Iris pigment epithelial cell (primary cell): ENCODE data around the gene GET4.
A peak's percentile ranks its signal among the peaks of the same experiment; 100 is the strongest.

Experiments used
- DNase-seq: peaks from one replicate; pipeline ENCODE4 v3.0.0-alpha.2; 2011; ENCODE audit warnings: low read depth

Gene GET4

DNA sequence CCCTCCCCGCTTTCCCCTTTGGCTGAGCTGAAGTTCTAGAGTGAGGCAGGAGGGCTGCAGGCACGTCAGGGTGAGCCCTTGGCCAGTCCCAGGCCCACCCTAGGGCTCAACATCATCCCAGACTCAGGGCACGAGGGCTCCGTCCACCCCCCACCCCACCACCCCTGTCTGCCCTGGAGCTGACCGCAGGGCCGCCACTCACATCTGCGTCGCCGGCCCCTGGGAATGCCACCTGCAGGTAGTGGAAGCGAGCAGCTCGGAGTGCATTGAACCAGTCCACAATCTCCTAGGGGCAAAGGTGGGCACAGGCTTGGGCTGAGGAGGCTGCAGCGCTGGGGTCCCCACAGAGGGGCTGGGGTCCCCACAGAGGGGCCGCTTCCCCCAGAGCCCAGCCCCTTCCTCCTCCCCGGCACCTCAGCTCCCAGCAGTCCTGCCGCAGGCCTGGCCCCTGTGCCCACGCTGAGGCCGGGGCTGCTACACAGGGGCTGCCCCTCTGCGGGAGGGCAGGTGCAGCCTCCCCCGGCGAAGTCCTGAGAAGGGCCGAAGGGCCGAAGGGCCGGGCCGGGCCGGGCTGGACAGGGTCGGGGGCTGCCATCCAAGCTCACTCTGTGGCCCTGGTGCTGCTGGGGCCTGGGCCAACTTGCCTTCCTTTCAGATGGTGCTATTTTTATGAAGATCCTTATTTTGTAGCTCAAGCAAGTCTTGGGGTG is 24.1 kb downstream of the GET4 start:
- DNase-seq, result no peak

DNA sequence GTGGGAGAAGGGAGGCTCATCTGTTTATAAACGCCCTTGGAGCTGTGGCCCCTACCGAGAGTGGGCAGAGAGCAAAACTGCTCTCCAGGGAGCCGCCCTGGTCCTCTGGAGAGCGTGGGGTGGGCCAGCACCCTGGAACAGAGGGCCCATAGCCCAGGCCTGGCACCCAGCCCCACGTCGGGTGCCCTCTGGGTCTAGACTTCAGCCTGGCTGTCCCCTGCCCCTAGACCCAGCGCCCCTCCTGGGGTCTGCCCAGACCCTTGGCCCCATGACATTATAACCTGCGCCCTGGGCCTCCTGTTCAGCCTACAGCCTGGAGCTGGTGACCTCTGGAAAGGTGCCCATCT is 24.7 kb downstream of the GET4 start:
- no peak for DNase-seq

DNA sequence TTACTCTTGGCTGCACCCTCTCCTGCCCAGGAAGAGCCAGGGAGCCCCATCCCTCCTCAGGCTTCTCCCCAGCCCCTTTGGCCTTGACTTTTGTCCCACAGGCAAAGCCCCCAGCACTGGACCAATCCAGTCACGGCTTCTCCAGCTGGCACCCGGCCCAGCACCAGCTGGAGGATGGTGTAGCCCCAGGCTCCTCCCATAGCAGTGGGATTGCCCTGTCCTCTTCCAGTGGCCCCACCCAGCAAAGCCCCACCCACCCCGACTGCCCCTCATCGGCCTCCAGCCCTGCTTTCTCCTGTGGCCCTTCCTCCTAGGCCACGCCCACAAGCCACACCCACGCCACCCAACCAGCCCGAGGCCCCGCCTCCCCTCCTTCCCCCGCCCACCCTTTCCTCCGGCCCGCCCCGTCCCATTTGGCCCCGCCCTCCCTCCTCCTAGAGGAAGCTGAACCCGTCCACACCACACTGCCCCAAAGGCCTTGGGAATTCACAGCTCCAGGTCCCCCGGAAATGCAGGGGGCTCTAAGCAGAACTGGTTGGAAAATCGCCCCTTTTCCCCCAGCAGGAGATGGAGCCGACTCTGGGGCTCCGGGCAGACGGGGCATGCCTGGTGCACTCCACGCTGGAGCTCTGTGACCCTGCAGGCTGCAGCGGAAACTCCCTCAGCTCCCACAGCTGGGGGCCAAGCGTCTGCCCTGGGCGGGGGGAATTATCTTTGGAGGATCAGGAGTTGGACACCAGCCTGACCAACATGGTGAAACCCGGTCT is 25.2 kb downstream of the GET4 start:
- DNase-seq, result peak; percentile 85

DNA sequence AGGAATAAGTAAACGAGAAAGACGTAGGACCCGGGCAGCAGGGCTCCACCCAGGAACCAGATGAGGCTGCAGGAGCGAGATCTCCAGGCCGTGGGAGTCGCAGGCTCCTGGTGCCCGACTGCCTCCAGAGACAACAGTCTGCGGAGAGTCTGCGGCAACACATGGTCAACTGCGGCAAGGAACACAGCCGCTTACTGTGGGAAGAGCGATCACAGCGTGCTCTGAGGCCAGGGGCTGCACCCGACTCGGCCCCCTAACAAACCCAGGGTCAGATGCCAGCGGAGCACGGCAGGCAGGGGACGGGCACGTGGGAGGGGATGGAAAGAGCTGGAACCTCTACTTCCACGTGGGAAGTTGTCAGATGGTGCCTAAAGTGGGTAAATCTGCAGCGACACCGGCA is 26.6 kb downstream of the GET4 start:
- no peak for DNase-seq

DNA sequence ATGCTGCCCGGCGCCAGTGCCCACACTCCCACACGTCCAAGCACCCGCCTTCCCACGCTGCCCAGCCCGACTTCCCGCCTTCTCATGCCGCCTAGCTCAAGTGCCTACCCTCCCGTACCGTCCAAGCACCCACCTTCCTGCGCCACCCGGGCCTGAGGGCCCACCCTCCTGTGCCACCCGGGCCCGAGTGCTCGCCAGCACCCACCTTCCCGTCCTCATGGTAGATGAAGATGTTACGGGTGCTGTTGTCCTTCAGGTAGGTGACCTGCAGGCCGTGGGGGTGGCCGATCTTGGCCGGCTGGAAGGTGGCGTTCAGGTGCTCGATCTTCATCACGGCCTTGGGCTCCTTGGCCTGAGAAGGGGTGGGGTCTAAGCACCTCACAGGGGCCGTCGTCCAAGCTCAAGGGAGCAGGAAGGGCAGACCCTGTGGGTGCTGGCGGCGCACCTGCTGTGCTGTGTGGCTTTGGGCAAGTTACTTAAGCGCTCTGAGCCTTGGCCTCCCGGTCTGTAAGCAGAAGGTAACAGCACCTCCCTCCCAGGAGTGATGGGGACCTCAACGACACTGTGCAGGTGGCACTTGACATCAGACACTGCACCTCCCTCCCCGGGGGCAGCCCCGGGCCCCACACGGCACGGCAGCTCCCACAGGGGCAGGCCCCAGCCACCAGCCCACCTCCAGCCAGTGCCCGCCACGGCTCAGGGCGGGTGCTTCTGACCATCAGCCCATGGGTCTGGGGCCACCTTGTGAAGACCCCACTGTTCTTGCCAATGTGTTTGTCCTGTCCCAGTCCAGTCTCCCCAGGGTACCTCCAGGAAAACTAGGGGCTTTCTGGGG is 27.8 kb downstream of the GET4 start:
- no peak for DNase-seq

DNA sequence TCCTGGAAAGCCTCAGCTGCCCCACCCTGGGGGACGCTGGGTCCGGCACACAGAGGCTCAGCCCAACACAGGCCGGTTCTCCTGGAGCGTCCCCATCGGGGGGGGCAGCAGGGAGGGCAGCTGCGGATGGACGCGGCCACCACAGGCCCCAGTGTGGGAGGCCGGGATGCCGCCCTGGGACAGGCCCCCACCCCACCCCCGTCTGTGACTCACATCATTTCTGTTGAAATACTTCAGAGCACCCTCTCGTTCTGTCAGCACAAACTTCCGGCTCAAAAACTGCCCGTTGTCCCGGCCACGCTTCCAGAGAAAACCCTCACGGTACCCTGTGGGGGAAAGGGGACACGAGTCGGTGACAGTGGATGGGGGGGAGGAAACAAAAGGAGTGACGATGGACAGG is 28.5 kb downstream of the GET4 start:
- DNase-seq, result peak; percentile 46

DNA sequence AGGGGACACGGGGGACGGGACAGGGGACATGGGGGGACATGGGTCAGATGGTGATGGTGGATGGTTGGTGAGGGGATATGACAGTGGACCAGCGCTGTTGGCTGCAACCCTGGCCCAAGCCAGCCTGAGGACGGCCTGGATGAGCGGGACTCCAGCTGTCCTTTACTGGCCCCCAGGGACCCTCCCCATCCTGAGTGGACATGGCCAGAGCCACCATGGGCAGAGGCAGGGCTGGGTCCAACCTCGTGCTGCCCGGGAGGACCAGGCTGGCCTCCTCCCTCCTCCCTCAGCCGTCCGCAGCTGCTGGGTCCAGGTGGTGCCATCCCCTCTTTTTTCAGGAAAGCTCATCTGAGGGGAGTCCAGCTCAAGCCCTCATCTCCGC is 30.4 kb downstream of the GET4 start:
- DNase-seq, result no peak

DNA sequence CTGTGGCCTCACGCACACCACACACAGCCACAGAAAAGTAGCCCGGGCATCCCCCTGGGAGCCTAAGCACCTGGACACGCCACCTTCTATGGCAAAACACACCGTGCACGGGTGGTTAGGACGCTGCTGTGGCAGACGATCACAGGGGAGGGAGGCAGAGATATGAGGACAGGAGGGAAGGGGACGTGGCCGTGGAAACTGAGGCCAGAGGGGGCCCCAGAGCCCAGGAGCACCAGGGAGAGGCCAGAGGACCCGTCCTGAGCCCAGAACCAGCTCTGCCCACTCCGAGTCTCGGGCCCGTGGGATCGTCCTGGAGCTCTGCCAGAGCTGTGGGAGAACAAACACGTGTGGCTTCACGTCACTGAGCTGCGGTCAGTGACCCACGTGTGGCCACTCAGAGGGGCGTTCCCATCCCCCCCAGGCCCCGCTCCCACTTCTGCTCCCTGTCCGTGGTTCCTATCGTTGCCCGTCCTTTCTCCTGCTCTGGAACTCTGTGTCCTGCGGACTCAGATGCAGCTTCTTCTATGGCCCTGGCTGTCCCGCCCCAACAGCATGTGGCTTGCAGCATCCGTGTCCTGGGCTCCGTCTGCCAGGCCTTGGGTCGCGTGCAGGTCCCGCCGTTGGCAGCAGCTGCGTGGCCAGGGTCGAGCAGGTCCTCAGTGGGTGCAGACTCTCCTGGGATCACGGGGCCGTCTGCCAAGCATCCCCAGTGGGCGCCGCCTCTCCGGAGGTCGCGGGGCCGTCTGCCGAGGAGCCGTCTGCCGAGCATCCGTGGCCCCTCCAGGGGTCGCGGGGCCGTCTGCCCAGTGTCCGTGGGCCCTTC is 31.0 kb downstream of the GET4 start:
- DNase-seq, result no peak

DNA sequence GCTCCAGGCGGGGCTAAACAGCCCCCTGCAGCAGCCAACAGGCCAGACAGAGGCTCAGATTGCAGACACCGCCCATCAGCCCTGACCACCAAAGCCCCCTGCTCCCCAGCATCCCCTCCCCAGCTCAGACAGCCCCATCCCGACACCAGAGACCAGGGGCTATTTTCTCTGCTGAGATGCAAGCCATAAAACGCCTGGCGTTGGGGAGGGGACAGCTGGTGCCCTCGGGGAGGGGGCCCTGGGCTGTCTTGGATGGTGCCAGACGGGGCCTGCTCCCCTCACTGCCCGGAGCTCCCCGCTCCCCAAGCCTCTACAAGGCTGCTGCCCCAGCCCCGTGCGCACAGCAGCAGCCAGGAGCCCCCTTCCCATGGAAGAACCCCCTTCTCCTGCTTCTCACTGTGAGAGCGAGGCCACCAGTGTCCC is 31.8 kb downstream of the GET4 start:
- DNase-seq, result no peak

DNA sequence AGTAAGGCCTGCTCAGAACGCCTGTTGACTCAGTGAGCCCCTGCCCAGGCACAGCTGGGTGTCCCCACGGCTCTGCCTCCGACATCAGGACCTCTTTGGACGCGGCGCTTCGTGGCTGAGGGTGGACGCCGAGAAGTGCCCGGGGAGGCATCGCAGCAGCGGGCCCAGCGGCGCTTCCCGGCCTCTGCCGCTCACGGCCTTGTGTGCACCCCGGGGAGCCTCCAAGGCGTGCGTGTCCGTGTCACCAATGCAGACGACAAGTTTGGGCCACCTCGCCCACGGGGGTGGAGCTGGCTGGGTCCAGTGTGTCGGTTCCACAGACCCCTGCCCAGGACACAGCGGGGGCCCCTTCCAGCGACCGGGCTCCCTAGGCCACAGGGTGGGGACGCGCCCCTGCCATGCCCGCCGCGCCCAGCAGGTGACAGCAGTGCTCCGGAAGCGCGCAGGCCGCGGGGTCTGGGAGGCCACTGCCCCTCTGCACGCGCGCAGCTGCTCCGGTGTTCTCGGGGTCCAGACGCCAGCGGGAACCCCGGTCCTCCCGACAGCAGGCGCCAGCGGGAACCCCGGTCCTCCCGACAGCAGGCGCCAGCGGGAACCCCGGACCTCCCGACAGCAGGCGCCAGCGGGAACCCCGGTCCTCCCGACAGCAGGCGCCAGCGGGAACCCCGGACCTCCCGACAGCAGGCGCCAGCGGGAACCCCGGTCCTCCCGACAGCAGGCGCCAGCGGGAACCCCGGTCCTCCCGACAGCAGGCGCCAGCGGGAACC is 32.4 kb downstream of the GET4 start:
- DNase-seq, result peak; percentile 34

DNA sequence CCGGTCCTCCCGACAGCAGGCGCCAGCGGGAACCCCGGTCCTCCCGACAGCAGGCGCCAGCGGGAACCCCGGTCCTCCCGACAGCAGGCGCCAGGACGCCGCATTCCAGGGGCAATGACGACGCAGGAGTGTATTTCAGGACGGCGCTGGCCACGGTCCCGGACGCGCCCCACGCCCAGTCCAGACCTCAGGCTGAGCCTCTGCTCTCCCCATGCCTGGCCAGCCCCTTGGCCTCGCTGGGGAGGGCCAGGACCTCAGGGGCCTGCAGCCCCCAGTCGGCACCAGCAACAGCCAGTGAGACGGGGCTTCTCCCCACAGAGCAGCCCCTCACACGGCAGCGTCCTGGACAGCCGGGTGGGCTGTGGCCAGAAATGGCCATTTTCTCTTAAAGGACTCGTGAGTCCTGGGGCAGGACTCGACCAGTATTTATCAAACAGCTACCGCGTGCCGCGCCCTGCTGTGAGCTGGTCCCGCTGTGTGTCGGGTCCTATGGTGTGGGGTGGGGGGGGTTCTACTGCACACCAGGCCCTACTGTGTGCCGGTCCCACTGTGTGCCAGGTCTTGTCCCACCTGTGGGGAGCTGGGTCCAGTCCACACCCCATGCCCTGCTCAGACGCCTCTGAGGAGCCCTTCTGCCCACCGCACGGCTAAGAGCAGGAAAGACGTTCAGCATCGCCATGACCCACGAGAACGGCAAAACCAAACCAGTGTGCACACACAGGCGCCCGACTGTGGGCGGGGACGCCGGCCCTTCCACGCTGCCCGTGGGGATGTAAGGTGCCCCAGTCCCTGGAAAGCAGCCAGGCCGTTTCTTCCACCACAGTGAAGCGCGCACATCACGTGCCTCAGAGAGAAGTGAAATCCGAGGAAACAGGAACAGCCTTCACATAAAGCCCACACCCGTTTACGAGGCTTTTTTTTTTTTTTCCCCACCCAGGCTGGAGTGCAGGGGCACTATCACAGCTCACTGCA is 33.3 kb downstream of the GET4 start:
- DNase-seq, result peak; percentile 30

DNA sequence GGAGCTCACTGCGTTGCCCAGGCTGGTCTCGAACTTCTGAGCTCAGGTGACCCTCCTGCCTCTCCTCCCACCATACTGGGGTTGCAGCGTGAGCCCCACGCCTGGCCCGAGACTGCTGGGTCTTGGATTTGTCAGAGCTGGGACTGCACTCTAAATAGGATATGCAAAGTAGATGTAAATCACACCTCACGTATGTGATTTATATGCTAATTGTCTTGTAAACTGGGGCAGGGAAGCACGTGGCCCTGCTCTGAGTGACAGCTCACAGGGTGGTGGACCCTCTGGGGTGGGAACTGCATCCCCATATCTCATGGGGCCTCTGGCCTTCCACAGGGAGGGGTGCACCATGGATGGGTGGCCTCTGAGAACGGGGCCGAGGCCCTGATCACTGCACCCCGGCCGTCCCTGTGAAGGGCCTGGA is 34.1 kb downstream of the GET4 start:
- DNase-seq, result no peak

DNA sequence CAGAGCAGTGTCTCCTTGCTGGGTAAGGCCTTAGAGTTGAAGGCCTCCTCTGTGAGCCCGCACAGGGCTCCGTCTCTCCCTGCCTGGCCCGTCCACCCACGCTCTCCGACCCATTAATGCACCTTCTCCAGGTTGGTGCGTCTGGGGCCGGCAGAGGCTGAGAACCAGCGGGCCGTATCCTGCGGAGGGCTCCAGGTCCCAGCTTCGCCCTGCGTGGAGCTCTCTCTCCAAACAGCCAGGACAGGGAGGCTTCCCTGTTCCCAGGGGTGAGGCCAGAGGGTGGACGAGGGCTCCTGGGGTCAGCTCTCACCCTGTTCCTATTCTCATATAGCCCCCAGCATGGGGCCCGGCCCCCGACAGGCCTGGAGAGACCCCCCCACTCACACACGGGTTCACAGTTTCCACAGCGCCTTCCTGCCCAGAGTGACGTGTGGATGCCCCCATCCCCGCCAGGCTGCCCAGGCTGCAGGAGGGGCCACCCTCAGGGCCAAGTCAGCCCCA is 34.6 kb downstream of the GET4 start:
- no peak for DNase-seq

DNA sequence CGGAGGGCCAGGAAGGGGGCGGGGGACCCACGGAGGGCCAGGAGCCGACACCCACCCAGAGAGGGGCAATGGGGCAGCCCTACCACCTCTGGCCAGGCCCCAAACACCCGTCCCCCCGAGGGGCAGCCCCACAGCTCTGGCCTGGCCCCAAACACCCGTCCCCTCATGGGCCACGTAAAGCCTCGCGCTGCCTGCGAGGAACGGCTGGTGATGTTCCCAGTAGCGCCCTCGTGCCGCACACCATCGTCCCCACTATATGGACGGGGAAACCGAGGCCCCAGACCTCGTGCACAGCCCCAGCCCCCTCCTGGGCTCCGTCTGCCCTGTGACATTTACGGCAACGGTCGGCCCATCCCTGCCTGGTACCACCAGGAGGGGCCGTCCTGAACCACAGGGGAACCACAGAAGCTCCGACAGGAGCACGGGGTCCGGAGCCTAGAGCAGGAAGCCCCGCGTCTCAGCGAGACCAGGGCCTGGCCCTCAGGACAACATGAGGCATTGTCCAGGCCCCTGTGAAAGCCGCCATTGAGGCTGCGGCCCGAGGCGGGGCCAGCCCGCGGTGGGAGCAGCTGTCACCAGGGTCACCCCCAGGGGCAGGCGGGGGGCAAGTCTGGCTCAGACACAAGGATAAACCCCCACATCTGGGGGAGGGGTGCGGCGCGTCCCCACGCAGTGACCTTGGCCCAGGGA is 35.6 kb downstream of the GET4 start:
- no peak for DNase-seq

DNA sequence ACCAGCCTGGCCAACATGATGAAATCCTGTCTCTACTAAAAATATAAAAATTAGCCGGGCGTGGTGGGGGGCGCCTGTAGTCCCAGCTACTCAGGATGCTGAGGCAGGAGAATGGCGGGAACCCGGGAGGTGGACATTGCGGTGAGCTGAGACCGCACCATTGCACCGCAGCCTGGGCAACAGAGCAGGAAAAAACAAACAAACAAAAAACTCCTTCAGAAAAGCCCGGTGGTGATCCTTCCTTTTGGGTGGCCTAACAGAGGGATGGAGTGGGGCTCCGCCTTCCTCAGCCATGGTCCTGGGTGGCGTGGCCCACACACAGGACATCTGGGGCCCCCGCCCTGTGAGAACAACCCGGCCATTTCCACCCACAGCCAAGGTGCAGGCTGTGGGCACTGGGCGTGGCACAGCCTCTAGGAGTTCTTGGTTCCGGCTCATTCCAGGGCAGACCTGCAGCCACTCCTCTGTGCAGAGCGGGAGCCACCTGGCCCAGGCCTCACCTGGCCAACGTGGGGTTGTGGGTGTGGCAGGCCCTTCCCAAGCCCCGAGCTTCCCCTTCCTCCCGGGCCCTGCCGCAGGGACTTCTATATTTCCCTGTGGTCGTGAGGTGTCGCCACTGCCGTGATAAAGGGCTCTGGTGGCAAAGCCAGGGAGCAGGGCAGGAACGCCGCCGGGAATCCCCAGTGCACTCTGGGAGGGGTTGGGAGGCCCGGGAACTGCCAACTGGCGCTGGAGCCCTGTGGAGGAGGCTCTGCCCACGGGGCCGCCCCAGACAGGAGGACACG is 37.6 kb downstream of the GET4 start:
- DNase-seq, result no peak

DNA sequence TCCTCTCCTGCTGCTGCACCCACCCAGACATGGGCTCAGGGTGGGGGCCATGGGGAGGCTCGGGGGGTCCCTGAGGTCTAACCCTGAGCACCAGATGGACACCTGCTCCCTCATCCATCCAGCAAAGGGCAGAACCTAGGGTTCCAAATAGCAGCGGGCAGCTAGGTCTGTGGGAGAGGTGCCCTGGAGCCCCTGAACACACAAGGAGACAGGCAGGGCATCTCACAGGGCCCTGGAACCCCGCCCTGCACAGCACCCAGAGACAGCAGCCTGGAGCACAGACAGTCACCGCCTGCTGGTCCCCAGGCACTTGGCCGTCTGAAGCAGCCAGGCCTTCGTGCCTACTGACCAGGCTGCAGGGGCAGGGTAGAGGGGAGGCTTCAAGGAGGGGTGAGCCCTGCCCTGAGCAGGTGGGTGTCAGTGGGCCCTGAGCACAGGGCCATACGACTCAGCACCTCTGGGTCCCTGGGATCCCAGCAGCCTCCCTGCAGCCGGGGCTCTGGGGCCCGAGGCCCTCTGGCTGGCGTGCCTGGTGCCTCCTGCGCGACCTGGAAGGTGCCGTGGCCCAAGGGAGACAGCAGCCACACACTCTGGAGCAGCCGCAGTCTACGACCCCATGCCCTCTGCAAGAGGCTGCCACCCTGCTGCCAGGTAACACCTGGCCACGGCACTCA is 38.3 kb downstream of the GET4 start:
- no peak for DNase-seq

DNA sequence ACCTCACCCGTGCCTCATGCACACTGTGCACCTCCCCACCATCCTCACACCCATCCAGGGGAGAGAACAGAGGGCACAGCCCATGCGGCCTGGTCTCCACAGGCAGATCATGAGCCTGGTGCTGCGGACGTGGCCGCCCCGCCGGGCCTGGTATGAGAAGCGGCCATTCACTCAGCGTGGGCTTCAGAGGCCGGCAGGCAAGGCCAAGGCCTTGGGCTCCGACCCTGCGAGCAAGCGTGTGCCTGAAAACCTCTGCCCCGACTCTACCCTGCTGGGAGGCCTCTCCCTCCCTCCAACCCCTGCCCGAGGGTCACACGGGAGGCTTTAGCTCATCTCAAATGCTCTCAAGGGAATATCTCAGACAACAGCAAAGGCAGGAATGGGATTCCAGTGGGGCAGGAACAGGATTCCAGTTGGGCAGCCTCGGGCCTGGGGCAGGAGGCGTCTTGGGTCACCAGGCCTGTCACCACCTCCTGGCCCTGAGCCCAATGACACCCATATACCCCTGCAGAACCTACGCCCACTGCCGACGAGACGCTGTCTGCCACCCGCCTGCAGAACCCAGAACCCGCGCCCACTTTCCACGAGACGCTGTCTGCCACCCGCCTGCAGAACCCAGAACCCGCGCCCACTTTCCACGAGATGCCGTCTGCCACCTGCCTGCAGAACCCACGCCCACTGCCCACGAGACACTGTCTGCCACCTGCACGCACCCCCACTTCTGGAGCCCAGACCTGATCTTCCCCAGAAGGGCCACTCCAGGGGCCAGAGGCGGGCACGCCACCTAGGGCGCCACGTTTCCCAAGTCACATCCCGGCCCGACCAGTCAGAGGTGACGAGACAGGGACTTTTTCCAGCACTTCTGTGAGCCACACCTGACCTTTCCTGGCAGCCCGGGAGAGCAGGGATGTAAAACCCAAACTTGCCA is 39.2 kb downstream of the GET4 start:
- DNase-seq, result no peak
